NCI-H2107 (cell line): Measurements from ENCODE around the gene PLA2G2D.
A peak's percentile ranks its signal among the peaks of the same experiment; 100 is the strongest.

ENCODE experiments used
- DNase-seq: peaks from one replicate; lab custom pipeline; 2025; lab: John Stamatoyannopoulos, UW

Gene PLA2G2D, protein sequence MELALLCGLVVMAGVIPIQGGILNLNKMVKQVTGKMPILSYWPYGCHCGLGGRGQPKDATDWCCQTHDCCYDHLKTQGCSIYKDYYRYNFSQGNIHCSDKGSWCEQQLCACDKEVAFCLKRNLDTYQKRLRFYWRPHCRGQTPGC

DNA sequence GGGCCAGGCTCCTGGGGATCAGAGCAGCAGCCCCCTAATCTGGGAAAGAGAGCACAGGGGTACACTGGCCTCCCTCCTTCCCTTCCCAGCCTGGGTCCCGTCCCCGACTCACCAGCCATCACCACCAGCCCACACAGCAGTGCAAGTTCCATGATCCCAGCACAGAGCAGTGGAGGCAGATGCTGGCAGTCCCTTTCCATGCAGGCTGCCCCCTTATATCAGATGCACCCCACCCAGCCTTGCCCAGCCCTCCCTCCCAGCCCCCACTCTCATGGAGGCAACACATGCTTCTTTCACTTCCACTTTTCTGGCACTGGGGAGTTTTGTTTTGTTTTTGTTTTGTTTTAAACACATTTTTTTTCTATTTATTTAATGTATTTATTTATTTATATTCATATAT is at the start of gene PLA2G2D:
TSS of gene PLA2G2D (minus strand) at position 190 of the 400 bp plus-strand sequence. CDS start at position 152, 38 bp downstream.
- no peak for DNase-seq

DNA sequence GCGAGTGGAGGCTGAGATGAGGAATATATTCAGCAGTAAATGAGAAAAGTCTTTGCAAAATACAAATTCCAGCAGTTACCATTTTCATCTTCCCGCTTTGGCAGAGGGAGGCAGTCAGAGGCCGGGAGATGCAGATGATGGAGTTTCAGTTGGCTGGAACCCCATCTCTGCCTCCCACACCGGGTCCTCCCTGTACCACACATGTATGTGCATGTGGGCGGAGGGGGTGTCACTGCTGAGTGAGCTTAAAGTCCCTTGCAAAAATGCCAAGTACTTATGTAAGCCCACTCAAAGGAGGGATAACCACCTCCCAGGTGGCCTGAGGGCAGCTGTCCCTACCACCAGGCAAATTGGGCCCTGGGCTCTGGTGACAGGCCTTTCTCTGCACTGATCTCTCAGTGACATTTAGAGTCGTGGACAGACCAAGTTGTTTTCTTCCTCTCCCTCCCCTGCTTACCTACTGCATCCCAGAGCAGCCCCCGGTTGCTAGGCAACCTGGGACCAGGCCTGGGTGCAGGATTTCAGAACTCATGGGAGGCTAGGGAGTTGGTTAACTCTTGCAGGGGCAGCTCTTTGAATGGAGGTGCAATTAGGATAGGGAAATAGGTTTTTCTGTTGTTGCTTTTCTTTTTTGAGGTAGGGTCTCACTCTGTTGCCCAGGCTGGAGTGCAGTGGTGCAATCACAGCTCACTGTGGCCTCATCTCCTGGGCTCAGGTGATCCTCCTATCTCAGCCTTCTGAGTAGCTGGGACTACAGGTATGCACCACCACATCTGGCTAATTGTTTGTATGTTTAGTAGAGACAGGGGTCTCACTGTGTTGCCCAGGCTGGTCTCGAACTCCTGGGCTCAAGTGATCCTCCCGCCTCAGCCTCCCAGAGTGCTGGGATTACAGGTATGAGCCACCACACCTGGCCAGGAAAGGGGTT is 49.5 kb upstream of the PLA2G2D start:
- DNase-seq = no peak

DNA sequence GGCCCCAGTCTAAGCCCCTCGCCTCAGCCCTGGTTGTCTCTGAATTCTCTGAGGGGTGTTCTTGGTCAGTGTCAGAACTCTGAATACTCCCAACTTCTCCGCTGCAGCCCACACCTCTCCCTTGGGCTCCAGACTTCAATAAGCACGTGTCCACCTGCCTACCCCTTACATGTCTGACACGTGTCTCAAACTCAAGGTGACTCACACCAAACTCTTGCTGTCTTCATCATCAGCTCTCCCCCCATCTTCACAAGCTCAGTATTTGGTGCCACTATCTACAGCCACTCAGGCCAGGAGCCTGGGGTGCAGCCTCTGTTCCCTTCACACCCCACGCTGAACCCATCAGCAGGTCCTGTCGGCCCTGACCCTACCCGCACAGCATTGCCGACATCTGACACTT is 47.8 kb upstream of the PLA2G2D start:
- DNase-seq = no peak

DNA sequence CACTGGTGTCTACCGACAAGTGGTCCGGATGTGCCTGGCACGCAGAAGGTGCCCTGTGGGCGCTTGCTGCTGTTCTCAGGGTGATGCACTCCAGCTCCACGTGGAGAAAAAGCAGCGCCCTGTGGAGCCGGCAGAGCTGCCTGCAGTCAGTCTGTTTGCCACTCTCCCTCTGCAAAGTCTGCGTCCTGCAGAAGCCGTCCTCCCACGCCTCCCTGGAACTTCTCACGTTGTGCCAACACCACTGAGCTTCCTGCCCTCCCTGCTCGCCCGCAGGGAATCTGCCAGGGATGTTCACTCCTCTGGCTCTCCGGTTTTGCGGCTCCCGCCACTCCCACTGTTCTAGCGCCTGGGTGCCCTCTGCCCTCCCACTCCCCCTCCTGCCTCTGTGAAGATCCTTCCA is 46.7 kb upstream of the PLA2G2D start:
- DNase-seq = no peak

DNA sequence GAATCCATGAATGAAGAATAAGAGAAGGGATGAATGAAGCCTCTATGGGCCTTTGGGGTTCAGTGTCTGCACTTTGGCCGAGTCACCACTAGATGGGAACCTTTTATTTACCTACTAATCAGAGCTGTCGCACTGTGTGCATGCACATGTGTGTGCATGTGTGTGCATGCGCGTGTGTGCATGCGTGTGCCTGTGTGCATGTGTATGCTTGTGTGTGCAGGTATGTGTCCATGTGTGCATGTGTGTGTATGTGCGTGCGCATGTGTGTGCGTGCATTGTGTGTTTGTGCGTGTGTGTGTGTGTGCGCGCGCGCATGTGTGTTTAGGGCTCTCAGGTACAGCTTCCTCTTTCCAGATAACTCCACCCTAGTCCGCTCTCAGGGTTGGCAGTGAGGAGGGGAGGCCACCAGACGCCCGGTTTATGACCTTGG is 46.2 kb upstream of the PLA2G2D start:
- DNase-seq = no peak

DNA sequence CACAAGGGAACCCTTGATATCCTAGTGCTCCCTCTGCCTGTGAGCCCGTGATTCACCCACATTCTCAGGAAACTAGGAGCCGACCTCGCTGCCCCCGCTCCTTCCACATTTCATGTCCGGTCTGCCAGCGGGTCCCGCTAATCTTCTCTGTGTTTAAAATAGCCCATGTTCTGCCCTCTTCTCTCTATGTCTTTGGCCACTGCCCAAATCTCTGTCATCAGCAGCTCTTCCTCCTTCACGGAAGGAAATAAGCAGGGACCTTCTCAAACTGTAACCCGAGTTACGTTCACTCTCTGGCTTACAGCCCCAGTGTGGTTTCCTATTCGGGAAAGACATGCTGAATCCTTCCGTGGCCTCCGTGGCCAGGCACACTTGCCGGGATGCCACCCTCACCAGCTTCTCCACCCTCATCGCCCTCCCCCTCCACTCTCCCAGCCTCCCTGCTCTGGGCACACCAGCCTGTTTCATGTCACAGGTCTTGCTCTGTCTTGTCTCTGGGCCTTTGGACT is 45.4 kb upstream of the PLA2G2D start:
- DNase-seq = no peak

DNA sequence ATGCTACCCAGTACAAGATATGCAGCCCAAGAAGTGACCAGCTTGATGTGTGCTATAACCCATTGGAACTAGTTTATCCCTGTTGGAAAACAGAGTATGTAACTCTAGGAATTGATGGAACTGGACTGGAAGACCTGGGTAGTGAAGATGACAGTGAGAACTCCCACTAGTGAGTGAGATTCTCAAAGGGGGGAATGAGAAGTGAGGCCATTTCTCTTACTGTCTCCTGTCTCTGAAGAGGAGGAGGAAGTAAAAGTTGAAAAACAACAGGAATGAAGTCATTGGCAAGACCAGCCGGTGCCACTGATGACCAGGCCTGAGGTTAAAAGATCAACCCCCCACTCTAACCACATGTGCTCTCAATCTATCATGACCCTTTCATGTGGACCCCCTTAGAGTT is 40.7 kb upstream of the PLA2G2D start:
- DNase-seq = no peak

DNA sequence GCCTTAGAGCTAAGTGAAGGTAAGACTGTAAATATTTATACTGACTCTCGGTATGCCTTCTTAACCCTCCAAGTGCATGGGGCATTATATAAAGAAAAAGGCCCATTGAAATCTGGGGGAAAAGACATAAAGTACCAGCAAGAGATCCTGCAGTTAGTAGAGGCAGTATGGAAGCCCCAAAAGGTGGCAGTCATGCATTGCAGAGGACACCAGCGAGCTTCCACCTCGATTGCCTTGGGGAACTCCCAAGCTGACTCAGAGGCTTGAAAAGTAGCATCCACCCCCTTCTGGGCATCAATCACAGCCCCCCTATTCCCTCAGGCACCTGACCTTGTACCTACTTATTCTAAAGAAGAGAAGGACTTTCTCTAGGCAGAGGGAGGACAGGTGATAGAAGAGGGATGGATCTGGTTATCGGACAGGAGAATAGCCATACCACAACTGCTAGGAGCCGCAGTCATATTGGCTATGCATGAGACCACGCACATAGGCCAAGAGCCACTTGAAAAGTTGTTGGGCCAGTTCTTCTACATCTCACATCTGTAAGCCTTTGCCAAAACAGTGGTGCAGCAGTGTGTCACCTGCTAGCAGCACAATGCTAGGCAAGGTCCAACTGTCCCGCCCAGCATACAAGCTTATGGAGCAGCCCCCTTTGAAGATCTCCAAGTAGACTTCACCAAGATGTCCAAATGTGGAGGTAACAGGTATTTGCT is 39.2 kb upstream of the PLA2G2D start:
- DNase-seq = no peak

DNA sequence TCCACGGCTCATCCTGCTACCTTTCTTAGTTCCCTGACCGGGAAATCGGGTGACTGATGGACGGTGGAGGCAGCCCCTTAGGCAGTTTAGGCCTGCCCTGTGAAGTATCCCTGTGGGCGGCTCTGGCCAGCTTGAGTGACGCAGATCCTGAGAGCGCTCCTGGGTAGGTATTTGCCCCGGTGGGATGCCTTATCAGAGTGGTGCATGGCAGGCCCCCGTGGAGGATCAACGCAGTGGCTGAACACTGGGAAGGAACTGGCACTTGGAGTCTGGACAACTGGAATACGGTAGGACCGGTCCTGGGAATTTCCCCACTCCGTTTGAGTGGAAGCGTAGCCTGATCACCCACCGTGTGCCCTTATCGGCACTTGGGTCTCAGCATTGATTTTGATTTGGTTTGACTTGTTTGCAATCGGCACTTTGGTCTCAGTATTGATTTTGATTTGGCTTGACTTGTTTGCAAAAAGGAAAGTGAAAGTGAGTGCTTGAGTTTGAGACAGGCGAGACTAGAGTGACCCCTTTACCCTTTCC is 35.0 kb upstream of the PLA2G2D start:
- no peak for DNase-seq

DNA sequence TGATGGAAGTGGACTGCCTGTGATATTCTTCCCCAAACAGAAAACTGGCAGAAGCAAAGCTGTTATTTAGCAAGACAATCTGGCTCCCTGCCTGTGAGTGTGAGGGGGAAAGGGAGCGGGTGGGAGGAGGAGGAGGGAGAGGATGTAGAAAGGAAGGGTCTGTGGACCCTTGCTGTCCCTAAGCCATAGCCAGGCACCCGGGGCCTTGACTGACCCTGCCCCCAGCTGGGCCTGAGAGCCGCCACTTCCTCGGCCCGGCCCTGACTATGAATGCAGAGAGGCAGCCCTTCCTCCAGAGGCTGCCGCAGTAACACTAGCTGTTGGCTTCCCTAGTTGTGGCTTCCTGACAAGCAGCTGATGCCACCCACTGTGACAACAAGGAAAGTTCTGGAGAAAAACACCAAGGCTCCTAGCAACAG is 33.7 kb upstream of the PLA2G2D start:
- DNase-seq = peak; percentile 38

DNA sequence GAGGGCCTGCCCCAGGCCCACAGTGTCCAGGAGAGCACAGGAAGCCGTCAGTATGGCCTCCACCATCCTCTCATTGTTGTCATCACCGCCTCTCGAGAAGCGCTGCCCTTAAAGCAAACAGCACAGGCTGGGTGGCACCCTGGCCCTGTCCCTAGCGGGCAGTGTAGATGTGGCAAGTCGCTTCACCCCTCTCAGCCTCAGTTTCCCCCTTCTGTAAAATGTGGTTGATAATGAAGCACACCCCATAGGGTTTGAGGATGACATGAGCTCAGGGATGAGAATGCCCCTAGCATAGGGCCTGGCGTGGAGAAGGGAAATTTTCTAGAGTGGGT is 33.2 kb upstream of the PLA2G2D start:
- DNase-seq = no peak

DNA sequence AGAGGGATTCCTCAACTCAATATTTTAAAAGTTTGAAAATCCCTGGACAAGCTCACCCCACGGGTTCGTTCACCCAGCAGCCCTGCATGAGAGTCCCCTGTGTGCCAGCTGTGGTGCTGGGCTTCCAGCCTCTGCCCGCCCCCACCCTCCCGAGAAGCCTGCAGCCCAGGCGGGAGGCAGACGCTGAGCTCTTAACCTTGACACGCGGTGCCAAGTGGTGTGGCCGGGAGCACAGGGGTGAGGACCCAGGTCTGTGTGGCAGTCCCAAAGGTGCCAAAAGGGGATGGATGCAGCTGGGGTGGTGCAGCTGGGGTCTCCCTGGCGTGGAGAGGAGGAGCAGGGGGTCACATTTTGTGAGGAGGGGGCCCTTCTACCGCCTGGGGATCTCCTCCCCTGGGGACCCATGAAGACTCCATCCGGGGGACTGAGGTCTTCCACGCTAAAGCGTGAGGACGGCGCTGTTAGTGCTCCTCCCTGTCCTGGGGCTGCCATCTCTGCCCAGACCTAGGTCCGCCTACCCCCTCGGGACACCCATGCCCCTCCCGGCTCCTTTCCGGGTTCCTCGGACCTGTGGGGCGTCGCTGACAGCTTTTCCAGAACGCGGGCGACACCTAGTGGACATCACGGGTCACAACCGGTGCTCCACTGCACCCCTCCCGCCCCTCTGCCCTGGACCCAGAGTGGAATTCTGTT is 32.7 kb upstream of the PLA2G2D start:
- peak; percentile 55 for DNase-seq

DNA sequence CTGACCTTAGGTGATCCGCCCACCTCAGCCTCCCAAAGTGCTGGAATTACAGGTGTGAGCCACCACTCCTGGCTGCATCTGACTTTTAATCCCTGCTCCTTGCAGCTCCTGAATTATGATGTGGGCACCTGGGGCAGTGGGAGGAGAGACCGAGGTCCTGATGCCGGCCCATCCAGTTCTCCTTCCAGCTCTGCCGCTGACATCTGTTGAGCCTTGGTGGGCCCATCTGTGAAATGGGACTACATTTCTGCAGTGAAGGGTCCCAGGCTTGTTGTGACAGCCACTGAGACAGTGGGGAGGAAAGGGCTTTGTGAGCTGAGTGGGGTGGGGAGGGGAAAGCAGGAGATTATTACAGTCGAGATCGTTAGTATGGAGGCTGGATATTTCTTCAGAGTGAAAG is 31.6 kb upstream of the PLA2G2D start:
- no peak for DNase-seq

DNA sequence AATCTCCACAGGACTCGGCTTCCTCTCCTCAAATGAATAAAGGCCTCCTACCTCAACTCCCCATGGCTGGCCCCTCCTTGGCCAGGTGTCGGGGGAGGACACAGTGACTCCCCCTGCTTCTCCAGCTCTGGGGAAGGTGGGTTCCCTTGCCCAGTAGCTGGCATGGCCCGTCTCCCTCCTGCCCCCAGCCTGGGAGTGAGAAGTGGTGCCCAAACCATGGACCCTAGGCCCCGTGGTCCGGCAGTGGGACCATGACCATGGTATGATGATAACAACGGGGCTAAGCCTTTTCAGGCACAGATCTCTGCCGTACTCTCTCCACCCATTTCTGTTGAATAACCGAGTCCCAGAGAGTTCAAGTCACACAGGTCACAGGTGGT is 31.0 kb upstream of the PLA2G2D start:
- DNase-seq = no peak

DNA sequence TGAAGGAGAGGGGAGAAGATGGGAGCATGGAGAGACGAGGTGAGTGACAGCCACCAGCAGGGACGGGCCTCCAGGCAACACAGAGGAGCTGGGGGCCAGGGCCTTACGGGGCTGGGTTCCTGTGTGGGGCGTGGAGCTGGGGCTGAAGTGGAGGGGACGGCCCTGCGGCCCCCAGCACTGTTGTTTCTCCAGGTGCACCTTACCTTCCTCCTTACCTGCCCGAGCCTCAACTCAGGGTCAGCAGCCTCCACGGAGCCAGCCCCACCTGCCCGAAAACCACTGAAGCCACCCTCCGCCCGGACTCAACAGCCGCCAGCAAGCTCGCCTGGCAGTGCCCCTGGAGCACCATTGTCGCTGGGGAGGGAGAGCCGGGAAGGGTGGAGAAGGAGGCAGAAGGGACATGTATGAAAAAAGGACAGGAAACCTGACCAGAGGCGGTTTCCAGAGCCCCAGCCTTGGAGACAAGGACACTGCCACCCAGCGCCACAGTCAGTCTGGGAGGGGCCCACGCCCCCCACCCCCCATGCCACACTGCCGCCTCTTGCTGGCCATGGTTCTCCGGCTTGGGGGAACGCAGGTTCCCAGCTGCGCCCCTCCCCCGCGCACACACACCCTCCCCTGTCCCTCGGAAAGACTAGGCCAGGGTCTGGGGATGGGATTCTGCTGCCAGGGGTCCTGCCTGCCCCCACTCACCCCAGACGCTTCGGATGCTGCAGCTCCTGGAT is 30.4 kb upstream of the PLA2G2D start:
- DNase-seq = no peak

DNA sequence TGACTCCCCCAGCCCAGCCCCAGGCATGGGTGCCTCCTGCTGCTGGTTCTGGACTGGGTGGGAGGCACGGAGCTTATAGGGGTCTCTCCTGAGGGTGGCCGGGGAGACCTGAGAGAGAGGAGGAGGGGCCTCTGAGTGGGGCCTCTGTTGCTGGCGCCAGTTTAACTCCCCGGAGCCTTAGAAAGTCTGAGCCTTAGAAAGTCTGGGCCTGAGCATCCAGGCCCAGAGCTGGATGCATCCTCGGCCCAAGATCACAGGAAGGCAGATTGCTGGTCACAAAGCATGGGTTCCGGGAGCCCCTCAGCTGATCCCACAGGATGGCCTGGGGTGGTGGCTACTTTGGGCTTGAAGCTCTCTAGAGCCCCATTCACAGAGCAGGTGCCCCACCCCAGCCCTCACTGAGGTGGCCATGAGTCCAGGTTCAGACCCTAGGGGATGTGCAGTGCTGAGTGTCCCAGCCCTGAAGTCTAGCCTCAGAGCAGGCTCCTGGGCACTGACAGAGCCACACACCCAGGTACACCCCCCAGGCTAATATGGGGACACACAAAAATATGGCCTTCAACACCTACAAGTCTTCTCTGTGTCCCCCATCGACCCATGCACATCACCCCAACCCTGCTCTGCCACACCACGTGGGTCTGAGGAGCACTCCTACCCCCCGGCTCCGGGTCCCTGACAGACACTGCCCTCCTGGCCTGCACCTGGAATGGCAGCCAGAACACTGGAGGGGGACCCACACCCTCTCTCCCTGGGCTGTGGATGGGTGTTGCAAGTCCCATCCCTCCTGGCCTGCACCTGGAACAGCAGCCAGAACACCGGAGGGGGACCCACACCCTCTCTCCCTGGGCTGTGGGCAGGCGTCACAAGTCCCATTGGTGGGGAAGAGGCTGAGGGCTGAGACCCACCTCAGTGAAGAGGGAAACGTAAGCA is 29.5 kb upstream of the PLA2G2D start:
- no peak for DNase-seq

DNA sequence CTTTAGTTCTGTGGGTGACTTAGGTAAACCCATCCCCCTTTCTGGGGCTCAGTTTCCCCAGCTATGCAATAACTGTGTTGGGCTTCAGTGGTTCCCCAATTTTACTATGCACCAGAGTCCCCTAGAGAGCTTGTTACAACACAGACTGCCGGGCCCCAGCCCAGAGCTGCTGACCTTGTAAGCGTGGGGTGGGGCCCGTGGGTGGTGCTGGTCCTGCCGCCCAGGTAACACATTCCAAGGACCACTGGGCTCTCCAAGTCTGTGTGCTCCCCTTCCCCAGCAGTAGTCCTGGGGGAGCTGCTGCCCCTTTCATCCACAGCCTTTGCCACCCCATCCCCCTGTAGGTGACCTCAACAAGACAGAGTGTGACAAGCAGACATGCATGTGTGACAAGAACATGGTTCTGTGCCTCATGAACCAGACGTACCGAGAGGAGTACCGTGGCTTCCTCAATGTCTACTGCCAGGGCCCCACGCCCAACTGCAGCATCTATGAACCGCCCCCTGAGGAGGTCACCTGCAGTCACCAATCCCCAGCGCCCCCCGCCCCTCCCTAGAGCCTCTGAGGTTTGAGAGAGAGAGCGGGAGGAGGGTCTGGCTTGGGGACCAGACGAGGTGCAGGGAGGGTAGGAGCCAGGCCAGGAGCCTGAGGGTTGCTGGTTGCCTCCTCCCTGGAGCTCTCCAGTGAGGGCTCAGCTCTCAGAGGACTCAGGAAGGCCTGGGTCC is 28.7 kb upstream of the PLA2G2D start:
- DNase-seq = no peak

DNA sequence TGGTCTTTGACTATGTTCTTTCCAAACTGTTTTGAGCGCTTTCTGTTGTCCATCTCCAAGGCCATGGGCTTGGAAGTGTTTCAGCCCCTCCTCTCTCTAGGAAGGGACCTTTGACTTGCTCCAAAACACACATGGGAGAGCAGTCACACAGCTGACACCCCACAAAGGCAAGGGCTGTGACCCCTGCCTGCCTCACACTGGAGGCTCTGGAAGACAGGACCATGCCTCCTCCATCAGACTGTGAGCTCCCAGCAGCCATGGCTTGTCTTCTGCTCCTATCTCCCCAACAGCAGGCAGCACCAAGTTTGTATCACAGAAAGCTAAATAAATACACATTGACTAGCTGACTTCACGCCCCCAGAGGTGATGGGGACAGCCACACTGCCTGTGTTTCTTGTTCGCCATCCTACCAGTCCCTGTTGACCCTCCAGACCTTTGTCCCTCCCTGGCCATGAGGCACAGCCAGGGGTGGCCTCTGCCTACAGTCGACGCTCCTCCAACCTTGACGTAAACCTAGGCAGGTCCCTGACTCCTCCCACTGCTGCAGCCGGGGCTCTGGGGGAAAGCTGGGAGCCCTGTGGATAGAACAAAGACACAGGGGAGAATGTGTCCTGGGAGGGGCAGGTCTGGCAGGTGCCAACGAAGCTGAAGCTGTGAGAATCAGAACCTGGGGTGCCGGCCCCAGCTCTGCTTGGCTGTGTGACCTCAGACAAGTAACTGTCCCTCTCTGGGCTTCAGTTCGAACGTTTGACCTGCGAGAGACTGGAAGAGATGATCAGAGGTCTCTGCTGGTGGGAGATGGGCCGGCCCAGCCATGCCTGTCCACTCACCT is 24.6 kb upstream of the PLA2G2D start:
- no peak for DNase-seq

DNA sequence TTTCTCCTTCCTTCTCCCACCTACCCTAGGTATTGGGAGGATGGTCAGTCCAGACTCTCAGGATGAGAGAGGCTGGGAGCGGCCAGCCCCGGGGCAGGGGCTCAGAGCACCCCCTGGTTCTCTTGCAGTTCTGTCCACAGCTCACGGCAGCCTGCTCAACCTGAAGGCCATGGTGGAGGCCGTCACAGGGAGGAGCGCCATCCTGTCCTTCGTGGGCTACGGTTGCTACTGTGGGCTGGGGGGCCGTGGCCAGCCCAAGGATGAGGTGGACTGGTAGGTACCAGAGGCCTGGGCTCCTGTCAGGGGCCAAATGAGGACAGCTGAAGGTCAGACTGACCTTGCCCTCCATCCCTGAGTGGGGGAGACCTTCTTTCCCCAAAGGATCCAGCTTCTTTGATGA is 24.0 kb upstream of the PLA2G2D start:
- DNase-seq = no peak
